Measurements from ENCODE around the gene ZSCAN23.
"Not testable (repeated sequence)": the region's sequence is repeated elsewhere in the genome, so short reads cannot be mapped to it uniquely, and the experiment has no call there.

Gene ZSCAN23

GRCh38 chr6:28436404-28436803, 6.9 kb downstream of the ZSCAN23 start:
- DNase-seq (ENCODE audit: low read depth in 2 of 2) = no peak

GRCh38 chr6:28433119-28433518, 10.2 kb downstream of the ZSCAN23 start:
- DNase-seq (ENCODE audit: low read depth in 2 of 2) = no peak

- no peak for DNase-seq (ENCODE audit: low read depth in 2 of 2)
Measured at GRCh38 chr6:28429781-28430180, 13.5 kb downstream of the ZSCAN23 start.

GRCh38 chr6:28425944-28426541, 17.2 kb downstream of the ZSCAN23 start:
- no peak for DNase-seq (ENCODE audit: low read depth in 2 of 2)

- no peak for DNase-seq (ENCODE audit: low read depth in 2 of 2)
Measured at GRCh38 chr6:28424163-28424562, 19.1 kb downstream of the ZSCAN23 start.

GRCh38 chr6:28423546-28423945, 19.7 kb downstream of the ZSCAN23 start:
- no peak for DNase-seq (ENCODE audit: low read depth in 2 of 2)

GRCh38 chr6:28413681-28414080, 29.6 kb downstream of the ZSCAN23 start:
- no peak for DNase-seq (ENCODE audit: low read depth in 2 of 2)

- DNase-seq (ENCODE audit: low read depth in 2 of 2) = no peak
Measured at GRCh38 chr6:28410767-28411166, 32.5 kb downstream of the ZSCAN23 start.

GRCh38 chr6:28408076-28408802, 35.1 kb downstream of the ZSCAN23 start:
- DNase-seq (ENCODE audit: low read depth in 2 of 2) = no peak

- no peak for DNase-seq (ENCODE audit: low read depth in 2 of 2)
Measured at GRCh38 chr6:28407401-28407800, 35.9 kb downstream of the ZSCAN23 start.

- DNase-seq (ENCODE audit: low read depth in 2 of 2) = not testable (repeated sequence)
Measured at GRCh38 chr6:28403923-28404322, 39.4 kb downstream of the ZSCAN23 start.

- no peak for DNase-seq (ENCODE audit: low read depth in 2 of 2)
Measured at GRCh38 chr6:28402197-28402596, 41.1 kb downstream of the ZSCAN23 start.

GRCh38 chr6:28401172-28401571, 42.1 kb downstream of the ZSCAN23 start:
- no peak for DNase-seq (ENCODE audit: low read depth in 2 of 2)

GRCh38 chr6:28400122-28400451, 43.2 kb downstream of the ZSCAN23 start:
- no peak for DNase-seq (ENCODE audit: low read depth in 2 of 2)

GRCh38 chr6:28399350-28400121, 43.8 kb downstream of the ZSCAN23 start, which contains the start of gene ZSCAN12:
ZSCAN12 (minus strand) TSS chr6:28399747; CDS start chr6:28398405, 1,342 bp downstream.
- peak; percentile 72 to 76 for DNase-seq (ENCODE audit: low read depth in 2 of 2)

- no peak for DNase-seq (ENCODE audit: low read depth in 2 of 2)
Measured at GRCh38 chr6:28395918-28396317, 47.4 kb downstream of the ZSCAN23 start.

GRCh38 chr6:28393912-28394662, 49.2 kb downstream of the ZSCAN23 start:
- no peak for DNase-seq (ENCODE audit: low read depth in 2 of 2)

- no peak for DNase-seq (ENCODE audit: low read depth in 2 of 2)
Measured at GRCh38 chr6:28390688-28391087, 52.6 kb downstream of the ZSCAN23 start.

- DNase-seq (ENCODE audit: low read depth in 2 of 2) = no peak
Measured at GRCh38 chr6:28384143-28384533, 59.2 kb downstream of the ZSCAN23 start.

- peak in 1 of 2 donors; percentile 25 for DNase-seq (ENCODE audit: low read depth in 2 of 2)
Measured at GRCh38 chr6:28383235-28384142, 59.8 kb downstream of the ZSCAN23 start.

Data from activated CD4-positive, alpha-beta T cell treated with anti-CD3 and anti-CD28 coated beads for 24 hours (primary cell).